ENCODE data around the gene C1GALT1C1L. TPM values are rescaled to one million over a fixed set of nuclear protein-coding genes. Genes with fewer than 3 reads are reported as not detected.
"Not testable (repeated sequence)": the region's sequence is repeated elsewhere in the genome, so short reads cannot be mapped to it uniquely, and the experiment has no call there.

Gene C1GALT1C1L
- polyA plus RNA-seq, 2 of the 4 experiments (the other 2 are of a cell fraction) = 2.1 to 5.9 TPM

- WGBS (ENCODE audit: missing lambda C conversion rate) = 45% methylated on average over 2 of the region's 2 CpGs
- no peak for TF ChIP-seq EP300 (IDR thresholded peaks at IDR 0.05)
- no peak for TF ChIP-seq JUN (IDR thresholded peaks at IDR 0.05)
- TF ChIP-seq ESRRA (IDR thresholded peaks at IDR 0.05; ENCODE audit: borderline replicate concordance, low read length) = no peak
- no peak for TF ChIP-seq NR3C1 (IDR thresholded peaks at IDR 0.05)
- TF ChIP-seq MAZ (IDR thresholded peaks at IDR 0.05; ENCODE audit: borderline replicate concordance, low read depth, low read length) = no peak
- TF ChIP-seq SMC3 (IDR thresholded peaks at IDR 0.05) = no peak
- no peak for TF ChIP-seq SREBF2 (IDR thresholded peaks at IDR 0.05)
- TF ChIP-seq CBX2 (IDR thresholded peaks at IDR 0.05; ENCODE audit: borderline replicate concordance, low read depth) = no peak
- TF ChIP-seq RCOR1 (IDR thresholded peaks at IDR 0.05; ENCODE audit: low read depth, low read length) = no peak
- TF ChIP-seq, protein P1, sequence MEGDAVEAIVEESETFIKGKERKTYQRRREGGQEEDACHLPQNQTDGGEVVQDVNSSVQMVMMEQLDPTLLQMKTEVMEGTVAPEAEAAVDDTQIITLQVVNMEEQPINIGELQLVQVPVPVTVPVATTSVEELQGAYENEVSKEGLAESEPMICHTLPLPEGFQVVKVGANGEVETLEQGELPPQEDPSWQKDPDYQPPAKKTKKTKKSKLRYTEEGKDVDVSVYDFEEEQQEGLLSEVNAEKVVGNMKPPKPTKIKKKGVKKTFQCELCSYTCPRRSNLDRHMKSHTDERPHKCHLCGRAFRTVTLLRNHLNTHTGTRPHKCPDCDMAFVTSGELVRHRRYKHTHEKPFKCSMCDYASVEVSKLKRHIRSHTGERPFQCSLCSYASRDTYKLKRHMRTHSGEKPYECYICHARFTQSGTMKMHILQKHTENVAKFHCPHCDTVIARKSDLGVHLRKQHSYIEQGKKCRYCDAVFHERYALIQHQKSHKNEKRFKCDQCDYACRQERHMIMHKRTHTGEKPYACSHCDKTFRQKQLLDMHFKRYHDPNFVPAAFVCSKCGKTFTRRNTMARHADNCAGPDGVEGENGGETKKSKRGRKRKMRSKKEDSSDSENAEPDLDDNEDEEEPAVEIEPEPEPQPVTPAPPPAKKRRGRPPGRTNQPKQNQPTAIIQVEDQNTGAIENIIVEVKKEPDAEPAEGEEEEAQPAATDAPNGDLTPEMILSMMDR (IDR thresholded peaks at IDR 0.05) = no peak
- no peak for TF ChIP-seq JUNB (IDR thresholded peaks at IDR 0.05)
- TF ChIP-seq POLR2AphosphoS2 (conservative IDR thresholded peaks at IDR 0.05; ENCODE audit: low read length) = no peak
- no peak for TF ChIP-seq ZC3H11A (IDR thresholded peaks at IDR 0.05)
- no peak for TF ChIP-seq TP53 (CRISPR knock-in tag; IDR thresholded peaks at IDR 0.05)
- TF ChIP-seq RFX5 (IDR thresholded peaks at IDR 0.05) = no peak
- no peak for TF ChIP-seq RARB (CRISPR knock-in tag; IDR thresholded peaks at IDR 0.05)
- TF ChIP-seq KDM1A (IDR thresholded peaks at IDR 0.05; ENCODE audit: low read depth) = no peak
- no peak for TF ChIP-seq TFCP2L1 (CRISPR knock-in tag; IDR thresholded peaks at IDR 0.05)
- TF ChIP-seq, protein P2, sequence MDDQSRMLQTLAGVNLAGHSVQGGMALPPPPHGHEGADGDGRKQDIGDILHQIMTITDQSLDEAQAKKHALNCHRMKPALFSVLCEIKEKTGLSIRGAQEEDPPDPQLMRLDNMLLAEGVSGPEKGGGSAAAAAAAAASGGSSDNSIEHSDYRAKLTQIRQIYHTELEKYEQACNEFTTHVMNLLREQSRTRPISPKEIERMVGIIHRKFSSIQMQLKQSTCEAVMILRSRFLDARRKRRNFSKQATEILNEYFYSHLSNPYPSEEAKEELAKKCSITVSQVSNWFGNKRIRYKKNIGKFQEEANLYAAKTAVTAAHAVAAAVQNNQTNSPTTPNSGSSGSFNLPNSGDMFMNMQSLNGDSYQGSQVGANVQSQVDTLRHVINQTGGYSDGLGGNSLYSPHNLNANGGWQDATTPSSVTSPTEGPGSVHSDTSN (IDR thresholded peaks at IDR 0.05) = no peak
- TF ChIP-seq CBX8 (IDR thresholded peaks at IDR 0.05) = no peak
- DNase-seq (ENCODE audit: low read depth in 1 of 2, low spot score in 1 of 2) (no peak), ATAC-seq (no peak), FAIRE-seq (no peak)
- Histone ChIP-seq H3K27ac (no peak overlapping the region), H3K4me3 (no peak overlapping the region), H3K4me2 (no peak overlapping the region), H3K4me1 (no peaks in the 10 kb centered on the region), H3K9me3 (no peaks in the 10 kb centered on the region)
- ChIA-PET POLR2A (no interaction called here), CTCF (interaction anchor here (0.6 to 1.0 kb wide), 4 partner anchors 15 to 951 kb away, joined by 3 to 4 read pairs (median 3); no protein-coding TSS in a partner anchor)
Observed at GRCh38 chr2:43689999-43690398, 13.8 kb upstream of the C1GALT1C1L start.

- TF ChIP-seq ESRRA (IDR thresholded peaks at IDR 0.05; ENCODE audit: borderline replicate concordance, low read length) = no peak
- TF ChIP-seq FOSB (CRISPR knock-in tag; IDR thresholded peaks at IDR 0.05) = no peak
- TF ChIP-seq HEYL (CRISPR knock-in tag; IDR thresholded peaks at IDR 0.05) = no peak
- no peak for TF ChIP-seq ZSCAN20 (CRISPR knock-in tag; IDR thresholded peaks at IDR 0.05)
- no peak for TF ChIP-seq JUNB (IDR thresholded peaks at IDR 0.05)
- TF ChIP-seq, protein P3, sequence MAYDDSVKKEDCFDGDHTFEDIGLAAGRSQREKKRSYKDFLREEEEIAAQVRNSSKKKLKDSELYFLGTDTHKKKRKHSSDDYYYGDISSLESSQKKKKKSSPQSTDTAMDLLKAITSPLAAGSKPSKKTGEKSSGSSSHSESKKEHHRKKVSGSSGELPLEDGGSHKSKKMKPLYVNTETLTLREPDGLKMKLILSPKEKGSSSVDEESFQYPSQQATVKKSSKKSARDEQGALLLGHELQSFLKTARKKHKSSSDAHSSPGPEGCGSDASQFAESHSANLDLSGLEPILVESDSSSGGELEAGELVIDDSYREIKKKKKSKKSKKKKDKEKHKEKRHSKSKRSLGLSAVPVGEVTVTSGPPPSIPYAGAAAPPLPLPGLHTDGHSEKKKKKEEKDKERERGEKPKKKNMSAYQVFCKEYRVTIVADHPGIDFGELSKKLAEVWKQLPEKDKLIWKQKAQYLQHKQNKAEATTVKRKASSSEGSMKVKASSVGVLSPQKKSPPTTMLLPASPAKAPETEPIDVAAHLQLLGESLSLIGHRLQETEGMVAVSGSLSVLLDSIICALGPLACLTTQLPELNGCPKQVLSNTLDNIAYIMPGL (CRISPR knock-in tag; IDR thresholded peaks at IDR 0.05; ENCODE audit: borderline replicate concordance) = no peak
- TF ChIP-seq TFCP2L1 (CRISPR knock-in tag; IDR thresholded peaks at IDR 0.05) = no peak
- TF ChIP-seq ZC3H11A (IDR thresholded peaks at IDR 0.05) = no peak
- TF ChIP-seq, protein P4, sequence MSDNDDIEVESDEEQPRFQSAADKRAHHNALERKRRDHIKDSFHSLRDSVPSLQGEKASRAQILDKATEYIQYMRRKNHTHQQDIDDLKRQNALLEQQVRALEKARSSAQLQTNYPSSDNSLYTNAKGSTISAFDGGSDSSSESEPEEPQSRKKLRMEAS (IDR thresholded peaks at IDR 0.05) = no peak
- no peak for TF ChIP-seq MYC (IDR thresholded peaks at IDR 0.05; ENCODE audit: borderline replicate concordance, low read length)
- no peak for TF ChIP-seq EHMT2 (IDR thresholded peaks at IDR 0.05; ENCODE audit: low read depth)
- no peak for TF ChIP-seq RNF2 (IDR thresholded peaks at IDR 0.05; ENCODE audit: borderline replicate concordance, low read depth)
- DNase-seq (ENCODE audit: low read depth in 1 of 2, low spot score in 1 of 2) = no peak
- H3K27ac ChIP-seq = no peak overlapping the region
- ATAC-seq = no peak
- WGBS (ENCODE audit: missing lambda C conversion rate) = 64% methylated on average over 5 of the region's 5 CpGs
- H3K4me3 ChIP-seq = no peak overlapping the region
- H3K4me1 ChIP-seq = no peaks in the 10 kb centered on the region
- FAIRE-seq = no peak
- H3K4me2 ChIP-seq = no peak overlapping the region
- H3K9me3 ChIP-seq = no peaks in the 10 kb centered on the region
- ChIA-PET CTCF (interaction anchor here (0.9 kb wide), 1 partner anchor 10 kb away, joined by 3 read pairs; the partner anchor contains the start of gene C1GALT1C1L), POLR2A (interaction anchor here (1.3 kb wide), 1 partner anchor 9 kb away, joined by 3 read pairs; the partner anchor contains the start of gene C1GALT1C1L)
Observed at GRCh38 chr2:43685357-43685756, 9.1 kb upstream of the C1GALT1C1L start.

DNA sequence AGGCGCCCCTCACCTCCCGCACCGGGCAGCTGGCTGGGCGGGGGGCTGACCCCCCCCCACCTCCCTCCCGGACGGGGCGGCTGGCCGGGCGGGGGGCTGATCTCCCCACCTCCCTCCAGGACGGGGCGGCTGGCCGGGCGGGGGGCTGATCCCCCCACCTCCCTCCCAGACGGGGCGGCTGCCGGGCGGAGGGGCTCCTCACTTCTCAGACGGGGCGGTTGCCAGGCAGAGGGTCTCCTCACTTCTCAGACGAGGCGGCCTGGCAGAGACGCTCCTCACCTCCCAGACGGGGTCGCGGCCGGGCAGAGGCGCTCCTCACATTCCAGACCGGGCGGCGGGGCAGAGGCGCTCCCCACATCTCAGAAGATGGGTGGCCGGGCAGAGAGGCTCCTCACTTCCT lies 1.6 kb upstream of the C1GALT1C1L start:
- H3K27ac ChIP-seq; H3K4me1 ChIP-seq; ATAC-seq; H3K4me3 ChIP-seq; H3K9me3 ChIP-seq; CTCF ChIA-PET; FAIRE-seq; DNase-seq (ENCODE audit: low read depth in 1 of 2, low spot score in 1 of 2); POLR2A ChIA-PET; H3K4me2 ChIP-seq: not testable (repeated sequence)
- 96% methylated on average over 12 of the region's 32 CpGs for WGBS (ENCODE audit: missing lambda C conversion rate)
